Activated T-helper 1 cell treated with anti-CD3 and anti-CD28 coated beads, Interleukin-12 subunit alpha, Interleukin-12 subunit beta, Interleukin-2, Interleukin-4 antibody, amounts not matched to agents 30 ng/mL and 10 ng/mL and 1 ng/mL, durations not matched to agents 14 hours and 24 hours and 36 hours (primary cell): ENCODE results near the gene CPSF2. TPM values are rescaled to one million over a fixed set of nuclear protein-coding genes. Genes with fewer than 3 reads are reported as not detected.
A peak's percentile ranks its signal among the peaks of the same experiment; 100 is the strongest.

Experiments used
- DNase-seq: peaks from one replicate; pipeline ENCODE4 v3.0.0; 2021; ENCODE audit warnings: low spot score
- H3K27ac Mint-ChIP-seq: one replicate; pipeline ENCODE4 v1.8.0; 2021; ENCODE audit warnings: mild to moderate bottlenecking, mixed read lengths
- H3K27me3 Mint-ChIP-seq: one replicate; pipeline ENCODE4 v1.8.0; 2022; ENCODE audit warnings: mild to moderate bottlenecking, moderate library complexity, mixed read lengths; ENCODE audit not compliant: insufficient read depth
- H3K36me3 Mint-ChIP-seq: one replicate; pipeline ENCODE4 v1.8.0; 2021; ENCODE audit warnings: low read depth, mixed read lengths
- H3K4me1 Mint-ChIP-seq: one replicate; pipeline ENCODE4 v1.8.0; 2021; ENCODE audit warnings: low read depth, mixed read lengths
- H3K4me3 Mint-ChIP-seq: one replicate; pipeline ENCODE4 v1.8.0; 2021; ENCODE audit warnings: mild to moderate bottlenecking, moderate library complexity, mixed read lengths
- H3K9me3 Mint-ChIP-seq: one replicate; pipeline ENCODE4 v1.8.0; 2021; ENCODE audit warnings: mixed read lengths
- intact Hi-C: fragments of 100-400 bp; cut with micrococcal nuclease; formaldehyde crosslinking; loops from one replicate; pipeline ENCODE4 v1.15.1; 2024
- total RNA-seq: library from RNA; stranded (reverse); gene quantifications from 2 replicates; pipeline ENCODE4 v1.2.3, GENCODE V29; 2022

The CPSF2 gene
- total RNA-seq, 1 donor from 2014 or later, result 104 TPM

- peaks cover 29% of the 10 kb centered on the region for H3K36me3 Mint-ChIP-seq
- intact Hi-C loops, result loop anchor here (1.0 to 5.0 kb wide), 5 partner anchors 15 to 1059 kb away; partner anchors contain the start of genes ATXN3, PPP4R3A, RPS6KA5 and TRIP11
- peaks cover 28% of the 10 kb centered on the region for H3K4me1 Mint-ChIP-seq
- peak overlapping the region; percentile 100 for H3K27ac Mint-ChIP-seq
- H3K27me3 Mint-ChIP-seq, result no peaks in the 10 kb centered on the region
- H3K4me3 Mint-ChIP-seq, result peak overlapping the region; percentile 97
- no peaks in the 10 kb centered on the region for H3K9me3 Mint-ChIP-seq
- no peak for DNase-seq
Observed at GRCh38 chr14:92121207-92121669, 531 bp upstream of the CPSF2 start.

- no peaks in the 10 kb centered on the region for H3K27me3 Mint-ChIP-seq
- DNase-seq, result no peak
- H3K4me1 Mint-ChIP-seq, result peaks cover 34% of the 10 kb centered on the region
- peaks cover 31% of the 10 kb centered on the region for H3K36me3 Mint-ChIP-seq
- intact Hi-C loops, result loop anchor here (5.0 kb wide), 4 partner anchors 80 to 1060 kb away; partner anchors contain the start of genes PPP4R3A, RPS6KA5 and TRIP11
- H3K27ac Mint-ChIP-seq, result peak overlapping the region; percentile 100
- H3K9me3 Mint-ChIP-seq, result no peaks in the 10 kb centered on the region
- peak overlapping the region; percentile 97 for H3K4me3 Mint-ChIP-seq
Observed at GRCh38 chr14:92122351-92122677, 545 bp downstream of the CPSF2 start.

GRCh38 chr14:92122761-92123160, 992 bp downstream of the CPSF2 start:
- DNase-seq, result no peak
- H3K36me3 Mint-ChIP-seq, result peaks cover 35% of the 10 kb centered on the region
- H3K4me1 Mint-ChIP-seq, result peaks cover 38% of the 10 kb centered on the region
- no peaks in the 10 kb centered on the region for H3K27me3 Mint-ChIP-seq
- peak overlapping the region; percentile 97 for H3K4me3 Mint-ChIP-seq
- peak overlapping the region; percentile 100 for H3K27ac Mint-ChIP-seq
- intact Hi-C loops, result loop anchor here (5.0 kb wide), 4 partner anchors 80 to 1060 kb away; partner anchors contain the start of genes PPP4R3A, RPS6KA5 and TRIP11
- H3K9me3 Mint-ChIP-seq, result no peaks in the 10 kb centered on the region

GRCh38 chr14:92134456-92134855, 12.7 kb downstream of the CPSF2 start:
- Mint-ChIP-seq H3K4me1 (peaks cover 6% of the 10 kb centered on the region), H3K27me3 (no peaks in the 10 kb centered on the region), H3K9me3 (no peaks in the 10 kb centered on the region), H3K36me3 (peaks cover 36% of the 10 kb centered on the region), H3K4me3 (no peak overlapping the region), H3K27ac (no peak overlapping the region)
- DNase-seq, result no peak
- intact Hi-C loops, result no loop called here

GRCh38 chr14:92135269-92135668, 13.5 kb downstream of the CPSF2 start:
- Mint-ChIP-seq H3K36me3 (peaks cover 32% of the 10 kb centered on the region), H3K9me3 (no peaks in the 10 kb centered on the region), H3K4me1 (peaks cover 6% of the 10 kb centered on the region), H3K4me3 (no peak overlapping the region), H3K27ac (no peak overlapping the region), H3K27me3 (no peaks in the 10 kb centered on the region)
- no peak for DNase-seq
- intact Hi-C loops, result loop anchor here (1.0 kb wide), 3 partner anchors 218 to 546 kb away; no protein-coding TSS in a partner anchor

GRCh38 chr14:92143309-92143708, 21.5 kb downstream of the CPSF2 start:
- Mint-ChIP-seq H3K9me3 (no peaks in the 10 kb centered on the region), H3K4me1 (peaks cover 10% of the 10 kb centered on the region), H3K27me3 (no peaks in the 10 kb centered on the region), H3K27ac (no peak overlapping the region), H3K36me3 (peaks cover 49% of the 10 kb centered on the region), H3K4me3 (no peak overlapping the region)
- no peak for DNase-seq
- intact Hi-C loops, result no loop called here

- peaks cover 50% of the 10 kb centered on the region for H3K36me3 Mint-ChIP-seq
- H3K9me3 Mint-ChIP-seq, result no peaks in the 10 kb centered on the region
- H3K27me3 Mint-ChIP-seq, result no peaks in the 10 kb centered on the region
- peaks cover 10% of the 10 kb centered on the region for H3K4me1 Mint-ChIP-seq
- no peak for DNase-seq
- no peak overlapping the region for H3K27ac Mint-ChIP-seq
- H3K4me3 Mint-ChIP-seq, result no peak overlapping the region
- intact Hi-C loops, result no loop called here
Observed at GRCh38 chr14:92143962-92144361, 22.2 kb downstream of the CPSF2 start.

- Mint-ChIP-seq H3K36me3 (peaks cover 52% of the 10 kb centered on the region), H3K4me3 (no peak overlapping the region), H3K4me1 (peaks cover 10% of the 10 kb centered on the region), H3K9me3 (no peaks in the 10 kb centered on the region), H3K27ac (no peak overlapping the region), H3K27me3 (no peaks in the 10 kb centered on the region)
- intact Hi-C loops, result no loop called here
- no peak for DNase-seq
Observed at GRCh38 chr14:92144708-92145107, 22.9 kb downstream of the CPSF2 start.

GRCh38 chr14:92153581-92153980, 31.8 kb downstream of the CPSF2 start:
- H3K9me3 Mint-ChIP-seq, result no peaks in the 10 kb centered on the region
- peaks cover 32% of the 10 kb centered on the region for H3K36me3 Mint-ChIP-seq
- H3K4me3 Mint-ChIP-seq, result no peak overlapping the region
- DNase-seq, result no peak
- no peak overlapping the region for H3K27ac Mint-ChIP-seq
- H3K4me1 Mint-ChIP-seq, result peaks cover 8% of the 10 kb centered on the region
- H3K27me3 Mint-ChIP-seq, result no peaks in the 10 kb centered on the region
- intact Hi-C loops, result no loop called here

GRCh38 chr14:92154283-92154942, 32.6 kb downstream of the CPSF2 start:
- Mint-ChIP-seq H3K36me3 (peaks cover 32% of the 10 kb centered on the region), H3K4me3 (no peak overlapping the region), H3K27me3 (no peaks in the 10 kb centered on the region), H3K4me1 (peaks cover 8% of the 10 kb centered on the region), H3K27ac (no peak overlapping the region), H3K9me3 (no peaks in the 10 kb centered on the region)
- no peak for DNase-seq
- intact Hi-C loops, result no loop called here

- Mint-ChIP-seq H3K27ac (no peak overlapping the region), H3K9me3 (peaks cover 9% of the 10 kb centered on the region), H3K4me3 (no peak overlapping the region), H3K4me1 (peaks cover 8% of the 10 kb centered on the region), H3K27me3 (no peaks in the 10 kb centered on the region), H3K36me3 (peaks cover 63% of the 10 kb centered on the region)
- no peak for DNase-seq
- intact Hi-C loops, result loop anchor here (10.0 kb wide), 1 partner anchor 524 kb away; no protein-coding TSS in a partner anchor
Observed at GRCh38 chr14:92160619-92161018, 38.9 kb downstream of the CPSF2 start.

GRCh38 chr14:92161521-92161920, 39.8 kb downstream of the CPSF2 start:
- Mint-ChIP-seq H3K36me3 (peaks cover 62% of the 10 kb centered on the region), H3K4me1 (peaks cover 8% of the 10 kb centered on the region), H3K9me3 (peaks cover 9% of the 10 kb centered on the region), H3K27me3 (no peaks in the 10 kb centered on the region), H3K4me3 (no peak overlapping the region), H3K27ac (no peak overlapping the region)
- DNase-seq, result no peak
- intact Hi-C loops, result loop anchor here (10.0 kb wide), 1 partner anchor 523 kb away; no protein-coding TSS in a partner anchor

- intact Hi-C loops, result loop anchor here (10.0 kb wide), 1 partner anchor 520 kb away; no protein-coding TSS in a partner anchor
Observed at GRCh38 chr14:92164958-92165357, 43.2 kb downstream of the CPSF2 start.

More at GRCh38 chr14:92164958-92165357, 43.2 kb downstream of the CPSF2 start:
- H3K4me1 Mint-ChIP-seq, result no peaks in the 10 kb centered on the region
- no peaks in the 10 kb centered on the region for H3K27me3 Mint-ChIP-seq
- peaks cover 9% of the 10 kb centered on the region for H3K9me3 Mint-ChIP-seq
- peaks cover 57% of the 10 kb centered on the region for H3K36me3 Mint-ChIP-seq
- DNase-seq, result no peak
- no peak overlapping the region for H3K4me3 Mint-ChIP-seq
- no peak overlapping the region for H3K27ac Mint-ChIP-seq
